HG03159 (cell line): Measurements from ENCODE around the gene CORO1A.
A peak's percentile ranks its signal among the peaks of the same experiment; 100 is the strongest.
"Not testable (repeated sequence)": the region's sequence is repeated elsewhere in the genome, so short reads cannot be mapped to it uniquely, and the experiment has no call there.

Experiments
- ATAC-seq: cut with Tn5 transposase; IDR thresholded peaks from one replicate; pipeline ENCODE4 v1.9.1; 2021; ENCODE audit warnings: mild to moderate bottlenecking, moderate library complexity; ENCODE audit not compliant: unreplicated experiment

CORO1A gene

DNA sequence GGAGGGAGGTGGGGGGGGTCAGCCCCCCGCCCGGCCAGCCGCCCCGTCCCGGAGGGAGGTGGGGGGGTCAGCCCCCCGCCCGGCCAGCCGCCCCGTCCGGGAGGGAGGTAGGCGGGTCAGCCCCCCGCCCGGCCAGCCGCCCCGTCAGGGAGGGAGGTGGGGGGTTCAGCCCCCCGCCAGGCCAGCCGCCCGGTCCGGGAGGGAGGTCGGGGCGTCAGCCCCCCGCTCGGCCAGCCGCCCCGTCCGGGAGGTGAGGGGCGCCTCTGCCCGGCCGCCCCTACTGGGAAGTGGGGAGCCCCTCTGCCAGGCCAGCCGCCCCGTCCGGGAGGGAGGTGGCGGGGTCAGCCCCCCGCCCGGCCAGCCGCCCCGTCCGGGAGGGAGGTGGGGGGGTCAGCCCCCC lies 14.0 kb upstream of the CORO1A start:
- not testable (repeated sequence) for ATAC-seq

DNA sequence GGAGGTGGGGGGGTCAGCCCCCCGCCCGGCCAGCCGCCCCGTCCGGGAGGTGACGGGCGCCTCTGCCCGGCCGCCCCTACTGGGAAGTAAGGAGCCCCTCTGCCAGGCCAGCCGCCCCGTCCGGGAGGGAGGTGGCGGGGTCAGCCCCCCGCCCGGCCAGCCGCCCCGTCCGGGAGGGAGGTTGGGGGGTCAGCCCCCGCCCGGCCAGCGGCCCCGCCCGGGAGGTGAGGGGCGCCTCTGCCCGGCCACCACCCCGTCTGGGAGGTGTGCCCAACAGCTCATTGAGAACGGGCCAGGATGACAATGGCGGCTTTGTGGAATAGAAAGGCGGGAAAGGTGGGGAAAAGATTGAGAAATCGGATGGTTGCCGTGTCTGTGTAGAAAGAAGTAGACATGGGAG lies 13.3 kb upstream of the CORO1A start:
- not testable (repeated sequence) for ATAC-seq

DNA sequence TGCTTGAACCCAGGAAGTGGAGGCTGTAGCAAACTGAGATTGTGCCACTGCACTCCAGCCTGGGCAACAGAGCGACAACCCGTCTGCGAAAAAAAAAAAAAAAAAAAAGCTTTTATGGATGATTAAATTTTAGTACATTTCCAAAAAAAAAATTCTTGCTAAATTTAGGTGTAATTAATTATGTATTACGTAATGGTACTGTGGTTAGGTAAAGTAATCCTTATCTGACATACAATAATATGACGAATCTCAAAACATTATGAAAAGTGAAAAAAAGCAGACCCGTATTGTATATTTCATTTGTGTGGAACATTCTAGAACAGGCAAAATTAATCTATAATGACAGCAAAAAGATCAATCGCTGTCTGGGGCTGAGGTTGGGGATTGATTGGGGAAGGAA lies 10.3 kb upstream of the CORO1A start:
- ATAC-seq = no peak

DNA sequence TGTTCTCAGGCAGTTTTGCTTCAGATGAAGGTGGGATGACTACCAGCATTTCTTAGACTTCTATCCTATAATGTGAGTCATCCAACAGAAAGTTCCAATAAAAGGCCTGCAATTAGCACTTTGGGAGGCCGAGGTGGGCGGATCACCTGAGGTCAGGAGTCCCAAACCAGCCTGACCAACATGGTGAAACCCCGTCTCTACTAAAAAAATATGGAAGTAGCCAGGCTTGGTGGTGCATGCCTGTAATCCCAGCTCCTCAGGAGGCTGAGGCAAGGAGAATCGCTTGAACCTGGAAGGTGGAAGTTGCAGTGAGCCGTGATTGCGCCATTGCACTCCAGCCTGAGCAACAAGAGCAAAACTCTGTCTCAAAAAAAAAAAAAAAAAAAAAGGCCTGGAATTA lies 6.5 kb upstream of the CORO1A start:
- not testable (repeated sequence) for ATAC-seq

DNA sequence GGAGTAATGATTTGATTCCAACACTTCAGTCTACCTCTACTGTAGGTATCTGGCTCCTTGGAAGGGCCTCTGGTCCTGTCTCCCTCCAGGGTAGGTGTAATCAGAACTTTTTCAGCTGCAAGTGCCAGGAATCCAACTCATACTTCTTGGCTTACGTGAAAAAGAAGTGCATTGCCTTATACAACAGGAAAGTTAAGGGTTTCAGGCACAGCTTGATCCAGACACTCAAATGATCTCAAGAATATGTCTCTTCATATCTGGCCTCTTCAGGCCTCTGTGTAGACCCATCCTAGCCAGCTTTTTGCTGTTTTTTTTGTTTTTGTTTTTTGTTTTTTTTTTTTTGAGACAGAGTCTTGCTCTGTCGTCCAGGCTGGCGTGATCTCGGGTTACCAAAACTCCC lies 4.2 kb upstream of the CORO1A start:
- ATAC-seq = no peak

DNA sequence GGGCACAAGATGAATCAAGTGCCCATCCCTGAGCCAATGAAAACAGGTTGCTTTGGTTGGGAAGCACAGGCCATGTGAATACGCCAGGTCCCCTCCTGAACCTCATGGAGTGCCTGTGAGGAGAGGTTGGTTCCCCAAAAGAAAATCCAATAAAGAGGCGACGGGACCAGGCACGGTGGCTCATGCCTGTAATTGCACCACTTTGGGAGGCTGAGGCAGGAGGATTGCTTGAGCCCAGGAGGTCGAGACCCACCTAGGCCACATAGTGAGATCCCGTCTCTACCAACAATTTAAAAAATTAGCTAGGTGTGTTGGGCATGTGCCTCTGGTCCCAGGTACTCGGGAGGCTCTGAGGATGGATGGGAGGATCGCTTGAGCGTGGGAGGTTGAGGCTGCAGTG lies 3.5 kb upstream of the CORO1A start:
- ATAC-seq = no peak

DNA sequence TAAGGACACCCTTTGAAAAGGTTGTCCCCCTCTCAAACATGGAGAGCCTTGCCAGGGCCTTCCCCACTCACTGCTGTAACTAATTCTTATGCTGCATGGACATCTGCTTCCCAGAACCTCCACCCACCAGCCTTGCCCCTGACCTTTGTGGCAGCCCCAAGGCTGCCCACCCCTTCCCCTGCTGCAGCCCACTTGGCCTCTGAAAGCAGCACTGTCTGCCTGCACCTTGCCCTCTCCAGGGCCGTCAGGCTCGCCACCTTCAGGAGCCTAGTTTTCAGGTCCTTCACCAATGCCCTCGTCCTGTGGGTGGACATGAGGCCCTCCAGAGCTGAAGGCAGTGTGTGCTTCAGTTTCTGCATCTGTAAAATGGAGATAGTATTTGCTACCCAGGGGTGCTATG lies 2.7 kb upstream of the CORO1A start:
- ATAC-seq = no peak

DNA sequence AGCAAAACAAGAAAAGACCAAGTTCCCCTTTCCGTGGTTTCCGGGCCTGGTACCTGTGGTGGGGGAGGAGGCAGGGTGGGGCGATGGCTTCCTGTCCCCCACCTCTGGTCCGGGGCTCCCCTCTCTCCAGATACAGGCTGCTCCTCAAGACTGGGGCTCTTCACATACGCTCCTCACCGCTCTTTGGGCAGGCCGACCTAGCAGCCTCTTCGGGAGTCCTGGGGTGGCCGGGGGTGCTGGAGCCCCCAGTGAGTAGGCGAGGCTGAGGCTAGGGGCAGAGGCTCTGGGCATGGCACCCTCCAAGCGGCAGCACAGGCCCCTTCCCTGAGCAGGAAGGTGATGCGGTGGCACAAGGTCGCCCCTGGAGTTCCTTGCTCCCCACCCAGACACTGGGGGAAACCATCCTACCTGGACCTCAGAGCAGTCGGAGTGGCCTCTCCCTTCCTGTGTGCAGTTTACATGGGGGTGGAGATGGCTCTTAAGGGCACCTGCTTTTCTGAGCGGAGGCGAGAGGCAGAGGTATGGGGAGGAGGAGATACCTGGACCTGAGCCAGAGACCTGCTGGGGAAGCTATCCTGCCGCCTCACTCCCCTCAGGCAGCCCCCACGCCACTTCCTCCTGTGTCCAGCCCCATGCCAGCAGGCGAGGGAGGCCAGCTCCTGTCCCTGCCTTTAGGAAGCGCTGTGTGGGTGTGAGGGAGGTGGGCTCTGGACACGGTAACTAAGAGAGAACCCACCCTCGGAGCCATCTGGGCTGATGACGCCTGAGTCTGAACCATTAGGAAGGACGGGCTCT lies 891 bp downstream of the CORO1A start:
- peak; percentile 41 for ATAC-seq

DNA sequence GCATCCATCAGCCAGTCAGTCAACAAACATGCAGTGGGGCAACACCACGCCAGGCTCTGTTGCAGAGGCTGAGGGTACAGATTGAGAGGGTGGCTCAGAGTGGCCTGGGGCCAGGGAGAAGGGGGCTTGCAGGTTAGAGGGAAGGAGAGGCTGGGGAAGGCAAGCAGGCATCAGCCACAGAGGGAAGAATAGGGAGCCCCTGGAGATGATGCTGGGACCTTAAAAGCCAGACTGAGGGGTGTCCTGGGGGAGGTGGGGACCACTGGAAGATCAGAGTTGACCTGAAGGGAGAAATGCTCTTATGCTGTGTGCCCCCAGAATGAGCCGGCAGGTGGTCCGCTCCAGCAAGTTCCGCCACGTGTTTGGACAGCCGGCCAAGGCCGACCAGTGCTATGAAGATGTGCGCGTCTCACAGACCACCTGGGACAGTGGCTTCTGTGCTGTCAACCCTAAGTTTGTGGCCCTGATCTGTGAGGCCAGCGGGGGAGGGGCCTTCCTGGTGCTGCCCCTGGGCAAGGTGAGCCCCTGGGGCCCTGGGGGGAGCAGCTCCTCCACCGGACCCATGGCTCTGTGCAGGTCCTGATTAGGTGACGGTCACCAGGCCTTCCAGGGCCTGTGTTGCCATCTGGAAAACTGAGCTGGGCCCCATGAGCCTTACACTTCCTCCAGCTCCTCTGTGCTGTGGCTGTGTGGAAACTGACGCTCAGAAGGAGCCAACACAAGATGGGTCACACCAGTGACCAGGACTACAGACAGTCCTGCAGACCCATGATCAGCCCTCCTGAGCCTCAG lies 1.7 kb downstream of the CORO1A start:
- ATAC-seq = no peak

DNA sequence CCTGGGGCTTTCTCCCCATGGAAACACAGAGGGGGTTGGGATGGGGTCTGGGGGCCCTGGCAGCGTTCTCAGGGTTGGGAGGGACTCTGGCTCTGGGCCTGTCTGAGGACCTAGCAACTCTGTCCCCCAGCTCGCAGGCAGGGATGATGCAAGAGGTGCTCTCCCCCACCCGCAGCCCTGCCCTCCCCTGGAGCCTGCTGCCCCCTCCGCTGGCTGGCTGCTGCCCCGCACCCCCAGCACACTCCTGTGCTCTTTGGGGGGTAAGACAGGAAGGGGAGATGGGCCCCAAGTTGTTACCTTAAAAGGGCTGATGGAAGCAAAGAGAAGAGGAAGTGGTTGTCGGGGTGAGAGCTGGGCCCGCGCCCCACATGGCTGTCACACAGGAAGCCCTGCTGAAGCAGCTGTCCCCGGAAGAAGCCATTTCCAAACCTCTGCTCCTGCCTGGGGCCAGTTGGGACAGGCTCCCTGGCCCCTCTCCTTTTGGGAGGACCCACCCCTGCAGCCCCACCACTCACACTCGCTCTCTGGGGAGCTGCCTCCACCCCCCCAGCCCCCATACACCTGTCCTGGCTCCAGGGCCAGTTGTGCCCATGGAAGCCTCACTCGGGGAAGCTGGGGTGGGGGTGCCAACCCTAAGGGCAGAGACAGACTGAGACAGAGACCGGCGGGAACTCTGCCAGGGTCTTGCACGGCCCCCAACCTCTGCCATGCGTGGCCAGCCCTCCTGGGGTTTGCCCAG lies 2.5 kb downstream of the CORO1A start:
- peak; percentile 44 for ATAC-seq

DNA sequence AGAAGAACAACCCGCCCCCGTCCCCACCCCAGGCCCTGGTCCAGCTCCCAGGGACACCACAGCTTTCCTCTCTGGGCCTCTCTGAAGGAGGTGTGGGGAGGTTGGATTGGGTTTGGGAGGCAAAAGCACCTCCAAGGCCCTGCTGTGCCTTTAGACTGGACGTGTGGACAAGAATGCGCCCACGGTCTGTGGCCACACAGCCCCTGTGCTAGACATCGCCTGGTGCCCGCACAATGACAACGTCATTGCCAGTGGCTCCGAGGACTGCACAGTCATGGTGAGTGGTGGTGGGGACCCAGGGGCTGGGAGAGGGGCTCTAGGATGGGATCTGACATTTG lies 3.0 kb downstream of the CORO1A start:
- ATAC-seq = no peak

DNA sequence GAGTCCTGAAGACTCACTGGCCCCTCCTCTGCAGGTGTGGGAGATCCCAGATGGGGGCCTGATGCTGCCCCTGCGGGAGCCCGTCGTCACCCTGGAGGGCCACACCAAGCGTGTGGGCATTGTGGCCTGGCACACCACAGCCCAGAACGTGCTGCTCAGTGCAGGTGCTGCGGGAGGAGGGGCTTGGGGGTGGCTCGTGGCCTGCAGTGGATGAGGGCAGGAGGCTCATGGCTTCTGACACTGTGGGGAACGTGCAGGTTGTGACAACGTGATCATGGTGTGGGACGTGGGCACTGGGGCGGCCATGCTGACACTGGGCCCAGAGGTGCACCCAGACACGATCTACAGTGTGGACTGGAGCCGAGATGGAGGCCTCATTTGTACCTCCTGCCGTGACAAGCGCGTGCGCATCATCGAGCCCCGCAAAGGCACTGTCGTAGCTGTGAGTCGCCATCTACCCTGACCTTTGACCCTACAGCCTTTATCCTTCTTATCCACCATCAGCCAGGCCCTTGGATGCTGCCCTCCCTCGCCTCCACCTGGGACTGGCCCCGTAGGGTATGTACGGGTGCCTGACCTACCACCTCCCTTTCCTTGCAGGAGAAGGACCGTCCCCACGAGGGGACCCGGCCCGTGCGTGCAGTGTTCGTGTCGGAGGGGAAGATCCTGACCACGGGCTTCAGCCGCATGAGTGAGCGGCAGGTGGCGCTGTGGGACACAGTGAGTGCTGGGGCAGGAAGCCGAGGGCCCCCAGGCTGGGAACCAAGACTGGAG lies 3.6 kb downstream of the CORO1A start:
- no peak for ATAC-seq

DNA sequence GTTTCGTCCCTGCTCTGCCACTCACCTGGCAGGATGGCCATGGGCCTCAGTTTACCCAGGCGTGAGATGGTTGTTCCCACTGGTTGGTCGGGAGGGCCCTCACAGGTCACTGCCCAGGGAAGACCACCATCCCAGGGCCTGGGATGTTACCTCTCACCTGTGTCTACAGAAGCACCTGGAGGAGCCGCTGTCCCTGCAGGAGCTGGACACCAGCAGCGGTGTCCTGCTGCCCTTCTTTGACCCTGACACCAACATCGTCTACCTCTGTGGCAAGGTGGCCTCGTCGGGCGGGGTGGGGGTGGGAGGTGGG lies 4.1 kb downstream of the CORO1A start:
- no peak for ATAC-seq

DNA sequence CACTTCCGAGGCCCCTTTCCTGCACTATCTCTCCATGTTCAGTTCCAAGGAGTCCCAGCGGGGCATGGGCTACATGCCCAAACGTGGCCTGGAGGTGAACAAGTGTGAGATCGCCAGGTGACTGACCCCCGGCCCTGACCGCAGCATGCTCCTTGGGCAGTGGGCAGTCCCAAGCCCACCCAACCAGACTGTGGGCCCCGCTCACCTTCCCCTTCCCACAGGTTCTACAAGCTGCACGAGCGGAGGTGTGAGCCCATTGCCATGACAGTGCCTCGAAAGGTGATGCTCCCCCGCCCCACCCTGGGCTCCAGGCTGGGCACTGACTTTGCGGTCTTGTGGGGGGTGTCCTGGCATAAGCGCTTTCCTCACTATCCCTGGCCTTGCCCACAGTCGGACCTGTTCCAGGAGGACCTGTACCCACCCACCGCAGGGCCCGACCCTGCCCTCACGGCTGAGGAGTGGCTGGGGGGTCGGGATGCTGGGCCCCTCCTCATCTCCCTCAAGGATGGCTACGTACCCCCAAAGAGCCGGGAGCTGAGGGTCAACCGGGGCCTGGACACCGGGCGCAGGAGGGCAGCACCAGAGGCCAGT lies 4.7 kb downstream of the CORO1A start:
- ATAC-seq = no peak

DNA sequence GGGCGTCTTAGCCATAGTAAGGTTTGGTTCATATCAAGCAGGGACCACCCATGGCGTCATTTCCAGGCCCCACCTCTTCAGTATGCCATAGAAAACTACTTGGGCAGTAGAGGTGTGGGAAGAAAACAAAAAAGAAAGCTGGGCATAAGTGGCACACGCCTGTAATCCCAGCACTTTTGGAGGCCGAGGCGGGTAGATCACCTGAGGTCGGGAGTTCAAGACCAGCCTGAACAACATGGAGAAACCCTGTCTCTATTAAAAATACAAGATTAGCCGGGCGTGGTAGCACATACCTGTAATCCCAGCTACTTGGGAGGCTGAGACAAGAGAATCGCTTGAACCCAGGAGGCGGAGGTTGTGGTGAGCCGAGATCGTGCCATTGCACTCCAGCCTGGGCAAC lies 7.8 kb downstream of the CORO1A start:
- ATAC-seq = not testable (repeated sequence)

DNA sequence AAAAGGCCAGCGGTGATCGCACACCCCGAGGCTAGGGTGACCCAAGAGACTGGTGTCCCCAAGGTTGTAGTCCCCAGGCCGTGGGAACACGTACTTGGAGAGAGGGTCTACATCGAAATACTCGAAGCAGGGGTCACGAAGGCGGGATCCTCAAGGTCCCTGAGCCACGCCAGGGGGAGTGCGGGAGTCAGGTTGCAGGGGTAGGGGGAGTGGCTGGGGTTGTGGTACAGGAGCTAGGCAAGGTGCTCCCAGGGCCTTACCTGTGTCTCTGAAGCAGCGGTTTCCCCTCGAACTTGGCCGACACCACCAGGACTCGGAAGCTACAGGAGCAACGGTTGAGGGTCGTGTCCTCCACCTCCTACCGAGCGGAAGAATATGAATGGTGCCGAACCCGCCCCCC lies 9.7 kb downstream of the CORO1A start:
- ATAC-seq = peak; percentile 14

DNA sequence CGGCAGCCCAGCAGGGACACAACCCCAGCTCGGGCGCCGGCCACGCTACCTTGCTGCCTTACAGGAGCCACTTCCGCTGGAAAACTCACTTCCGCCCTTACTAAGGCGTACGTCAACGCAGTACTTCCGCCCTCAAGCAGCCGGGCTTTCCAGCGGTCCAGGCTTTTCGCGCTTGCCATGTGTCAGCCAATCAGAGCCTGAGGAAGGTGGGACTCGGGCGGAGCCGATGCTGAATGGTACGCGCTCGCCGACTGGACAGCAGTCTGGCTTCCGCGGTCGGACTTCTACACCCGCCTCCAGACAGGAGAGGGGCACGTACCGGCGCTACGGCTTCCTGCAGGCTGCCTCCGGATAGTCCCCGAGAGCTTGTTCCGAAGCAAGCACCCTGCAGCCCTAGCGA lies 10.2 kb downstream of the CORO1A start, which contains the start of the genes BOLA2B and SLX1A:
Gene BOLA2B, minus strand, starts transcription at position 52 of the 400 bp plus-strand sequence. CDS start 71 bp downstream, outside the sequence.
Gene SLX1A, plus strand, starts transcription at position 261 of the 400 bp plus-strand sequence. CDS start 210 bp downstream, outside the sequence.
- ATAC-seq = peak; percentile 80

DNA sequence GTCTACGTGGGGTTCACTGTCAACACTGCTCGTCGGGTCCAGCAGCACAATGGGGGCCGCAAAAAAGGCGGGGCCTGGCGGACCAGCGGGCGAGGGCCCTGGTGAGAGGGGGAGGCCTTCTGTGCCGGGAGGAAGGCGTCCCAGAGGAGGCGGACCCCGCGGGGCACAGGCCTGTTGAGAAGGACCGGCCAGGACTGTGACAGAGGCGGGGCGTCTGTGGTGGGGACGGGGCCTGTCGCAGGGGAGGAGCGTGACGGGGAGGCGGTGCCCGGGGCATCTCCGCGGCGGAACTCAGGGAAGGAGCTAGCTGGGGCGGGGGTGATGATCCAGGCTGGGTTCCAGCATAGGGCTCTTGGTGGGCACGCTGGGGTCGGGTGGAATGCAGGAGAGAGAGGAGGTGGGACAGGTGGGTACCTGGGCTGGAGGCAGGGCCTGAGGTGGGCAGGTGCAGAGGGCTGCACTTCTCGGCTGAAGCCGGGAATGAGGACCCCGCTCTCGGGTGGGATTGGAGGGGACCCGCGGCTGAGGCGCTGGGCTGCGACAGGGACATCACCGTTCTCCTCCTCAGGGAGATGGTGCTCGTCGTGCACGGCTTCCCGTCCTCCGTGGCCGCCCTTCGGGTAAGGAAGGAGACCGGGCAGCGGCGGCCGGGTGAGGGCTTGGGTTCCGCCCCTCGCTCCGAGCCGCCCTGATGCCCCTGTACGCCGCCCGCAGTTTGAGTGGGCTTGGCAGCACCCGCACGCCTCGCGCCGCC lies 10.9 kb downstream of the CORO1A start:
- ATAC-seq = peak; percentile 53

DNA sequence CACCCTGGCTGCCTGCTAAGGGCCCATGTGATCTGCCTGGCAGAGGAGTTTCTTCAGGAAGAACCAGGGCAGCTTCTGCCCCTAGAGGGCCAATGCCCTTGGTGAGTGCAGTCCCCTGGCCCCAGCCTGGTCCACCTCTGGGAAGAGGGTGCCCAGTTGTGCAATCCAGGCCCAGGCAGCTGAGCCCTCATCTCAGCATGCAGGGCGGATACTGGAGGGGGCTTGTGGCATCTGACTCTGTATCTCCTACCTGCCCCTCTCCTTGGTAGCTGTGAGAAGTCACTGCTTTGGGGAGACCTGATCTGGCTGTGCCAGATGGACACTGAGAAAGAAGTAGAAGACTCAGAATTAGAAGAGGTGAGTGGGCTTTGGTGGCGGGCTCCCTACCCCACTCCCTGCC lies 13.6 kb downstream of the CORO1A start:
- not testable (repeated sequence) for ATAC-seq

DNA sequence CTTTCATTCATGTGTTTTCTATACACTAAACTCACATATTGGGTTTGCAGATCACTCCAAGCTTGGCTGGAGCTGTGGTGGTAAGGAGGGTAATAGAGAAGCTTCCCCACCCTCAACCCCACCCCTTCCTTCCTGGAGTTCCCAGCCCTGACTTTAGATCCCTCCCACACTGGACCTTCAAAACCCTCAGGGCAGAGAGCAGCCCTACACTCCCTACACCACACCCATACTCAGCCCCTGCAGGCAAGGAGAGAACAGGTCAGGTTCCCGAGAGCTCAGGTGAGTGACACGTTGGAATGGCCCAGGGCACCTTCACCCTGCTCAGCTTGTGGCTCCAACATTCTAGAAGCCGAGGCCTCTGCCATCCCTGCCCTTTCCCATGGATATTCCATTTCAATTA lies 15.6 kb downstream of the CORO1A start, which contains the start of gene SULT1A3:
Gene SULT1A3, plus strand, starts transcription at position 207 of the 400 bp plus-strand sequence. CDS start 1,474 bp downstream, outside the sequence.
- ATAC-seq = not testable (repeated sequence)
